Measurements from ENCODE around the gene CLTCL1.
"Not testable (repeated sequence)": the region's sequence is repeated elsewhere in the genome, so short reads cannot be mapped to it uniquely, and the experiment has no call there.

The CLTCL1 gene

GRCh38 chr22:19214078-19214473 lies 77.4 kb downstream of the CLTCL1 start:
- DNase-seq: no peak

- DNase-seq: no peak
Observed at GRCh38 chr22:19213442-19214077, 78.0 kb downstream of the CLTCL1 start.

- DNase-seq: no peak
Observed at GRCh38 chr22:19213001-19213400, 78.5 kb downstream of the CLTCL1 start.

- DNase-seq: no peak
Observed at GRCh38 chr22:19212302-19212870, 79.1 kb downstream of the CLTCL1 start.

- no peak for DNase-seq
Observed at GRCh38 chr22:19210188-19210587, 81.3 kb downstream of the CLTCL1 start.

GRCh38 chr22:19208287-19208847 lies 83.2 kb downstream of the CLTCL1 start:
- DNase-seq: no peak

- DNase-seq: no peak
Observed at GRCh38 chr22:19207884-19208283, 83.6 kb downstream of the CLTCL1 start.

- no peak for DNase-seq
Observed at GRCh38 chr22:19207401-19207808, 84.1 kb downstream of the CLTCL1 start.

- DNase-seq: no peak
Observed at GRCh38 chr22:19206287-19206686, 85.2 kb downstream of the CLTCL1 start.

- DNase-seq: no peak
Observed at GRCh38 chr22:19204640-19205039, 86.9 kb downstream of the CLTCL1 start.

- no peak for DNase-seq
Observed at GRCh38 chr22:19203834-19204233, 87.7 kb downstream of the CLTCL1 start.

GRCh38 chr22:19202799-19203186 lies 88.7 kb downstream of the CLTCL1 start:
- not testable (repeated sequence) for DNase-seq

- no peak for DNase-seq
Observed at GRCh38 chr22:19201869-19202798, 89.4 kb downstream of the CLTCL1 start.

GRCh38 chr22:19201130-19201868 lies 90.2 kb downstream of the CLTCL1 start:
- DNase-seq: no peak

- no peak for DNase-seq
Observed at GRCh38 chr22:19199479-19199878, 92.0 kb downstream of the CLTCL1 start.

GRCh38 chr22:19197997-19198865 lies 93.3 kb downstream of the CLTCL1 start:
- DNase-seq: no peak

GRCh38 chr22:19196841-19197612 lies 94.5 kb downstream of the CLTCL1 start:
- DNase-seq: no peak

GRCh38 chr22:19195796-19196731 lies 95.5 kb downstream of the CLTCL1 start:
- DNase-seq: no peak

- no peak for DNase-seq
Observed at GRCh38 chr22:19194766-19195536, 96.6 kb downstream of the CLTCL1 start.
